Smooth muscle cell (in vitro differentiated cells): ENCODE data around the gene YY1. TPM values are rescaled to one million over a fixed set of nuclear protein-coding genes. Genes with fewer than 3 reads are reported as not detected.
"Not testable (repeated sequence)": the region's sequence is repeated elsewhere in the genome, so short reads cannot be mapped to it uniquely, and the experiment has no call there.

Experiments used
- DNase-seq: peaks from one replicate; lab custom pipeline; 2025; ENCODE audit not compliant: unreplicated experiment; lab: John Stamatoyannopoulos, UW
- H2AFZ ChIP-seq: fragments of 200-600 bp; sonication (generic); 2 replicates; pipeline ENCODE4 v1.6.0; 2016; ENCODE audit warnings: antibody characterized with exemption, low read depth, mild to moderate bottlenecking
- H3F3A ChIP-seq: fragments of 200-600 bp; sonication (generic); 2 replicates; pipeline ENCODE4 v1.6.0; 2017; ENCODE audit warnings: antibody characterized with exemption, low read depth
- H3K27ac ChIP-seq: fragments of 200-600 bp; sonication (generic); 2 replicates; pipeline ENCODE4 v1.5.1; 2016; ENCODE audit warnings: low read depth, mild to moderate bottlenecking
- H3K27me3 ChIP-seq: fragments of 200-600 bp; sonication (generic); 2 replicates; pipeline ENCODE4 v1.6.1; 2016; ENCODE audit warnings: low read depth, mild to moderate bottlenecking
- H3K36me3 ChIP-seq: fragments of 200-600 bp; sonication (generic); 2 replicates; pipeline ENCODE4 v1.5.1; 2016; ENCODE audit warnings: low read depth
- H3K4me1 ChIP-seq: fragments of 200-600 bp; sonication (generic); 2 replicates; pipeline ENCODE4 v1.5.1; 2016; ENCODE audit warnings: low read depth
- H3K4me2 ChIP-seq: fragments of 200-600 bp; sonication (generic); 2 replicates; pipeline ENCODE4 v1.6.0; 2016; ENCODE audit warnings: mild to moderate bottlenecking
- H3K4me3 ChIP-seq: fragments of 200-600 bp; sonication (generic); 2 replicates; pipeline ENCODE4 v1.5.1; 2016; ENCODE audit warnings: mild to moderate bottlenecking
- H3K79me2 ChIP-seq: fragments of 200-600 bp; sonication (generic); 2 replicates; pipeline ENCODE4 v1.6.0; 2016; ENCODE audit warnings: low read depth, mild to moderate bottlenecking
- H3K9ac ChIP-seq: fragments of 200-600 bp; sonication (generic); 2 replicates; pipeline ENCODE4 v1.6.0; 2016; ENCODE audit warnings: low read depth
- H3K9me3 ChIP-seq: fragments of 200-600 bp; sonication (generic); replicated peaks from 2 replicates; pipeline ENCODE4 v1.5.1; 2016; ENCODE audit warnings: low read depth
- H4K20me1 ChIP-seq: fragments of 200-600 bp; sonication (generic); 2 replicates; pipeline ENCODE4 v1.6.0; 2016; ENCODE audit warnings: low read depth
- WGBS: methylation state at CpG from one replicate; pipeline ENCODE4 v1.1.7; 2016; ENCODE audit warnings: low lambda C conversion rate; 5-methylcytosine and 5-hydroxymethylcytosine counted together
- polyA plus RNA-seq: library from polyadenylated mRNA; unstranded; fragments of >200 nt; fragmentation: Nextera tagmentation; extraction: Ambion mirVana; gene quantifications from 2 replicates; pipeline ENCODE4 v1.2.1, GENCODE V29; 2016
- total RNA-seq: library from RNA; depleted of rRNA; stranded (reverse); fragments of >200 nt; gene quantifications from 2 replicates; pipeline ENCODE4 v1.2.3, GENCODE V29; 2014
- TF ChIP-seq, protein P1 (sequence below): fragments of 200-600 bp; sonication (generic); IDR thresholded peaks from 2 replicates; pipeline ENCODE4 v1.5.1; 2017; ENCODE audit warnings: borderline replicate concordance, mild to moderate bottlenecking, antibody characterized with exemption; ENCODE audit not compliant: insufficient read depth, poor library complexity, severe bottlenecking

YY1 gene
- total and polyA plus RNA-seq, 2 experiments from 2014 or later: 28.2 to 48.7 TPM

DNA sequence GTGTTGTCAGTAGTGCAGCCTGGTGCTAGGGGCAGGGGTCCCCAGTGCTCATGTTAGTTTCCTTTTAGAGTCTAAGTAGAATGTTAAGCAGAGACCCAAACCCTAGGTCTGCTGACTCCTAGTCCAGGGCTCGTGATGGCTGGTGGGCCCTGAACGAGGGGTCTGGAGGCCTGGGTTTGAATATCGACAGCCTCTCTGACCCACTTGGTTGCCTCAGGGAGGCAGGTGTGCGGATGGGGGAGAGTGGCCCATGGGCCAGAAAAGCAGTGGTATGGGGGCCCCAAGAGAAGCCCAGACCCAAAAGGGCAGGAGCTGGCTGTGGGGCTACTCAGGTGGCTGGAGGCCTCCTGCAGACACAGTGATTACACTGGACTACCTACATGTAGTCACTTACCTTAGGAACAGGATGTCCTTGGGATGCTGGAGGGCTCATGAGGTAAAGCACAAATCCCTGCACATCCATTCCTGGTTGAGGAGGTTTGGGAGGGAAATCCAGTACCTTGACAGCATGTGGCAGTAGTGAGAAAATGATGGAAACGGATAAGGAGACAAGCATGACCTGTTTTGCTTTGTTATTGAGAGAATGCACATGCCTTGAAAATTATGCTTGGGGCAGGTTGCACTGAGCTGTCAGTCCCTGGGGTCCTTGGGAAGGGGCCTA, 69.0 kb downstream of the YY1 start:
- Histone ChIP-seq H3K27me3 (no peaks in the 10 kb centered on the region), H3F3A (no peaks in the 10 kb centered on the region), H3K4me1 (peaks cover 14% of the 10 kb centered on the region), H3K9ac (no peak overlapping the region), H3K9me3 (no peaks in the 10 kb centered on the region), H4K20me1 (peaks cover 30% of the 10 kb centered on the region), H3K4me2 (peak overlapping the region; percentile 94), H3K79me2 (no peaks in the 10 kb centered on the region), H3K27ac (no peak overlapping the region), H2AFZ (no peak overlapping the region), H3K36me3 (no peaks in the 10 kb centered on the region), H3K4me3 (peak overlapping the region; percentile 90)
- TF ChIP-seq, protein P1, sequence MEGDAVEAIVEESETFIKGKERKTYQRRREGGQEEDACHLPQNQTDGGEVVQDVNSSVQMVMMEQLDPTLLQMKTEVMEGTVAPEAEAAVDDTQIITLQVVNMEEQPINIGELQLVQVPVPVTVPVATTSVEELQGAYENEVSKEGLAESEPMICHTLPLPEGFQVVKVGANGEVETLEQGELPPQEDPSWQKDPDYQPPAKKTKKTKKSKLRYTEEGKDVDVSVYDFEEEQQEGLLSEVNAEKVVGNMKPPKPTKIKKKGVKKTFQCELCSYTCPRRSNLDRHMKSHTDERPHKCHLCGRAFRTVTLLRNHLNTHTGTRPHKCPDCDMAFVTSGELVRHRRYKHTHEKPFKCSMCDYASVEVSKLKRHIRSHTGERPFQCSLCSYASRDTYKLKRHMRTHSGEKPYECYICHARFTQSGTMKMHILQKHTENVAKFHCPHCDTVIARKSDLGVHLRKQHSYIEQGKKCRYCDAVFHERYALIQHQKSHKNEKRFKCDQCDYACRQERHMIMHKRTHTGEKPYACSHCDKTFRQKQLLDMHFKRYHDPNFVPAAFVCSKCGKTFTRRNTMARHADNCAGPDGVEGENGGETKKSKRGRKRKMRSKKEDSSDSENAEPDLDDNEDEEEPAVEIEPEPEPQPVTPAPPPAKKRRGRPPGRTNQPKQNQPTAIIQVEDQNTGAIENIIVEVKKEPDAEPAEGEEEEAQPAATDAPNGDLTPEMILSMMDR: no peak
- WGBS: 95% methylated on average over 5 of the region's 5 CpGs
- DNase-seq: no peak

DNA sequence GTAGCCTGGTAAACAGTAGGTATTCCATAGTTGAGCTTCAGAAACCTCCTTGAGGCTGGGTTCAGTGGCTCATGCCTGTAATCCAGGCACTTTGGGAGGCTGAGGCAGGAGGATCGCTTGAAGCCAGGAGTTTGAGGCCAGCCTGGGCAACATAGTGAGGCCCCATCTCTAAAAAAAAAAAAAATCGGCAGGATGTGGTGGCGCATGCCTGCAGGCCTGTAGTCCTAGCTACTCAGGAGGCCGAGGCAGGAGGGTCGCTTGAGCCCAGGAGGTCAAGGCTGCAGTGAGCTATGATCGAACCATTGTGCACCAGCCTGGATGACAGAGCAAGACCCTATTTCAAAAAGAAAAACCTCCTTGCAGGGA, 69.5 kb downstream of the YY1 start:
- not testable (repeated sequence) for DNase-seq, H3K4me3 ChIP-seq, H3K27ac ChIP-seq, H3K9ac ChIP-seq, H3F3A ChIP-seq, H2AFZ ChIP-seq, H3K27me3 ChIP-seq, H3K79me2 ChIP-seq, H3K9me3 ChIP-seq, H3K4me2 ChIP-seq, H3K36me3 ChIP-seq
- Histone ChIP-seq H3K4me1 (peaks cover 14% of the 10 kb centered on the region), H4K20me1 (peaks cover 25% of the 10 kb centered on the region)
- WGBS: 95% methylated on average over 6 of the region's 6 CpGs

DNA sequence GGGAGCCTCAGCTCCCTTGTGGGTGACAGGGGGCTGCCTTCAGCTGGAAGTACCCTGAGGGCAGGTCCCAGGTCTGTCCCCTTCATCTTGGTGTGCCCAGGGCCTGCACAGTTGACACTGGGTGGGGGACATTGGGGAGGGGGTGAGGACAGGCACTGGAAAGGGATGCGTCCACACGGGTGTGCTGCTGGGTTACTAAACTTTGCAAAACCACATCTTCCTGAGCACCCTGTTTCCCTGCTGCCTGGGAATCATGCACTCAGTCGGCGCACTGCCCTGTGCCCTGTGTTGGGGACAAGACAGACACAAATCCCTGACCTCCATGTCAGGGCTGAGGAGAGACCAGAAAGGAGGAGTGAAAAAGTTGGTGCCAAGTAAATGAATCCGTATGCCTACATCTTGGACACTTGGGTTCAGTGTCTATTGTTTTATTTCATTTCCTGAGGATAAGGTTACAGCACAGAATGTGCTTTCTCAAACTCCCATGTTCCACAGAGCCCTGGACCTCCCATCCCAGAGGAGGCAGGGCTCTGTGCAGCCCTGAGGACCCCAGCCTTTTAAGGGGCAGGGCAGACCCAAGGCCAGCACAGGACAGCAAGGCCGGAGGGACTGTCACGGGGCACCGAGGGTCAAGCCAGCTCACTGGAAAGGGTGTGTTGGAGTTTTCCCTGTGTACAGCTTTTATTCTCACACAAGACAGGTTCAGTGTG, 70.2 kb downstream of the YY1 start:
- Histone ChIP-seq H3K4me2 (no peak overlapping the region), H3K9ac (no peak overlapping the region), H3K4me3 (no peak overlapping the region), H3K4me1 (peaks cover 14% of the 10 kb centered on the region), H3F3A (no peaks in the 10 kb centered on the region), H3K27me3 (no peaks in the 10 kb centered on the region), H3K27ac (no peak overlapping the region), H3K79me2 (no peaks in the 10 kb centered on the region), H3K36me3 (no peaks in the 10 kb centered on the region), H2AFZ (no peak overlapping the region), H3K9me3 (no peaks in the 10 kb centered on the region), H4K20me1 (peaks cover 17% of the 10 kb centered on the region)
- 91% methylated on average over 8 of the region's 8 CpGs for WGBS
- DNase-seq: no peak
- TF ChIP-seq, protein P1: no peak

DNA sequence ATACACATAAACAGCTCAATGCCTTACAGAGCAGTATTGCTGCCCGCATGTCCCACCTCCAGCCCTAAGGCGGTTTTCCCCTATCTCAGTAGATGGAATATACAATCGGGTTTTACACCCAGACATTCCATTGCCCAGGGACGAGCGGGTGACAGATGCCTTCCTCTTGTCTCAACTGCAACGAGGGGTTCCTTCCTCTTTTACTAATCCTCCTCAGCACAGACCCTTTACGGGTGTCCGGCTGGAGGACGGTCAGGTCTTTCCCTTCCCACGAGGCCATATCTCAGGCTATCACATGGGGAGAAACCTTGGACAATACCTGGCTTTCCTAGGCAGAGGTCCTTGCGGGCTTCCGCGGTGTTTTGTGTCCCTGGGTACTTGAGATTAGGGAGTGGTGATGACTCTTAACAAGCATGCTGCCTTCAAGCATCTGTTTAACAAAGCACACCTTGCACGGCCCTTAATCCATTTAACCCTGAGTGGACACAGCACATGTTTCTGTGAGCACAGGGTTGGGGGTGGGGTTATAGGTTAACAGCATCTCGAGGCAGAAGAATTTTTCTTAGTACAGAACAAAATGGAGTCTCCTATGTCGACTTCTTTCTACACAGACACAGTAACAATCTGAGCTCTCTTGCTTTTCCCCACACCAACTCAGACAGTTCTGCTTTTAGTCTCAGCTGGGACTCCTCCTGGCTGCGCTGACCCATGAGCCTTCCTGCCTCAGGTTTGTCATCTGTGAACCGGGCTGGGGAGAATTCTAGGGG, 73.3 kb downstream of the YY1 start:
- H3K4me3 ChIP-seq, H3K27ac ChIP-seq, H3K36me3 ChIP-seq, H3K9me3 ChIP-seq, H3K27me3 ChIP-seq, DNase-seq, H3K9ac ChIP-seq, H3K4me2 ChIP-seq, H4K20me1 ChIP-seq, H3K4me1 ChIP-seq, H3F3A ChIP-seq, H2AFZ ChIP-seq, H3K79me2 ChIP-seq: not testable (repeated sequence)
- 55% methylated on average over 18 of the region's 18 CpGs for WGBS
